RWPE1 (cell line): Measurements from ENCODE around the gene LRRC31.

ENCODE experiments used
- CTCF ChIA-PET: fragments of 350-600 bp; sonication (Branson Sonifier 250); formaldehyde crosslinking; extraction: SDS; loops from one replicate; lab custom pipeline; 2021; lab: Yijun Ruan, JAX
- POLR2A ChIA-PET: fragments of 400-600 bp; formaldehyde crosslinking; extraction: SDS; loops from one replicate; lab custom pipeline; 2020; ENCODE audit warnings: antibody characterized with exemption; ENCODE audit not compliant: low non-redundant PET; lab: Yijun Ruan, JAX
- DNase-seq: peaks from one replicate; pipeline ENCODE4 v3.0.0; 2012; ENCODE audit warnings: low spot score
- H3K27ac ChIP-seq: fragments of 450-650 bp; 2 replicates; pipeline ENCODE4 v1.5.1; 2017
- CTCF ChIP-seq: fragments of 450-650 bp; conservative IDR thresholded peaks from 2 replicates; pipeline ENCODE4 v1.5.1; 2017; ENCODE audit warnings: low read depth, mild to moderate bottlenecking

LRRC31 gene

GRCh38 chr3:169905404-169905803, 35.7 kb upstream of the LRRC31 start:
- POLR2A ChIA-PET, result no interaction called here
- DNase-seq, result no peak

GRCh38 chr3:169901453-169901852, 31.7 kb upstream of the LRRC31 start:
- CTCF ChIA-PET, result no interaction called here
- no peak overlapping the region for H3K27ac ChIP-seq
- POLR2A ChIA-PET, result no interaction called here
- no peak for TF ChIP-seq CTCF
- no peak for DNase-seq

More at GRCh38 chr3:169905404-169905803, 35.7 kb upstream of the LRRC31 start:
- no peak for TF ChIP-seq CTCF
- CTCF ChIA-PET, result no interaction called here
- H3K27ac ChIP-seq, result no peak overlapping the region

- no peak for TF ChIP-seq CTCF
- ChIA-PET CTCF (no interaction called here), POLR2A (no interaction called here)
- H3K27ac ChIP-seq, result no peak overlapping the region
- DNase-seq, result no peak
Observed at GRCh38 chr3:169897284-169897683, 27.5 kb upstream of the LRRC31 start.

- DNase-seq, result no peak
- no peak for TF ChIP-seq CTCF
- no peak overlapping the region for H3K27ac ChIP-seq
- ChIA-PET CTCF (no interaction called here), POLR2A (no interaction called here)
Observed at GRCh38 chr3:169895072-169895471, 25.3 kb upstream of the LRRC31 start.

- POLR2A ChIA-PET, result no interaction called here
Observed at GRCh38 chr3:169894110-169894509, 24.4 kb upstream of the LRRC31 start.

GRCh38 chr3:169891886-169892285, 22.2 kb upstream of the LRRC31 start:
- H3K27ac ChIP-seq, result no peak overlapping the region
- no peak for DNase-seq
- TF ChIP-seq CTCF, result no peak
- ChIA-PET POLR2A (no interaction called here), CTCF (no interaction called here)

More at GRCh38 chr3:169894110-169894509, 24.4 kb upstream of the LRRC31 start:
- no peak overlapping the region for H3K27ac ChIP-seq
- CTCF ChIA-PET, result no interaction called here
- no peak for TF ChIP-seq CTCF
- no peak for DNase-seq

- ChIA-PET CTCF (no interaction called here), POLR2A (no interaction called here)
- DNase-seq, result no peak
- no peak overlapping the region for H3K27ac ChIP-seq
- no peak for TF ChIP-seq CTCF
Observed at GRCh38 chr3:169886671-169887070, 16.9 kb upstream of the LRRC31 start.
